ENCODE results near the gene FTO. TPM values are rescaled to one million over a fixed set of nuclear protein-coding genes. Genes with fewer than 3 reads are reported as not detected.

FTO gene
- total and polyA plus RNA-seq, 2 of the 13 experiments (the other 11 are each of a cell fraction or from before 2014, with no cell fraction given) = 41.6 to 55.8 TPM

- TF ChIP-seq CENPBD1 (CRISPR knock-in tag; IDR thresholded peaks at IDR 0.05; ENCODE audit: borderline replicate concordance, low read depth) = no peak
- peak; percentile 95; the same call in 1 of the 2 replicates for TF ChIP-seq HDAC2 (CRISPR knock-in tag; IDR thresholded peaks at IDR 0.05)
- TF ChIP-seq ZNF3 (CRISPR knock-in tag; IDR thresholded peaks at IDR 0.05) = no peak
- TF ChIP-seq PRMT3 (CRISPR knock-in tag; IDR thresholded peaks at IDR 0.05; ENCODE audit: borderline replicate concordance, low read depth) = no peak
- TF ChIP-seq ATF5 (CRISPR knock-in tag; IDR thresholded peaks at IDR 0.05; ENCODE audit: low read depth) = no peak
- no peak for TF ChIP-seq POLR2AphosphoS2 (IDR thresholded peaks at IDR 0.05; ENCODE audit: low read depth, low read length)
- TF ChIP-seq ZNF737 (CRISPR knock-in tag; IDR thresholded peaks at IDR 0.05; ENCODE audit: borderline replicate concordance) = no peak
- TF ChIP-seq SMC3 (IDR thresholded peaks at IDR 0.05; ENCODE audit: low read length) = peak; percentile 71
- no peak for TF ChIP-seq ZFP36 (IDR thresholded peaks at IDR 0.05; ENCODE audit: borderline replicate concordance, low read depth, low read length, partially characterized antibody)
- peak; percentile 64 for TF ChIP-seq RBFOX2 (IDR thresholded peaks at IDR 0.05; ENCODE audit: low read depth, low read length)
- peak; percentile 94 for TF ChIP-seq TCF7 (IDR thresholded peaks at IDR 0.05; ENCODE audit: low read depth)
- TF ChIP-seq SRSF4 (IDR thresholded peaks at IDR 0.05; ENCODE audit: low read depth, low read length, poor library complexity, severe bottlenecking) = no peak
- peak; percentile 100 for TF ChIP-seq THRA (CRISPR knock-in tag; IDR thresholded peaks at IDR 0.05; ENCODE audit: borderline replicate concordance)
- peak; percentile 81 for TF ChIP-seq RFXAP (CRISPR knock-in tag; IDR thresholded peaks at IDR 0.05; ENCODE audit: borderline replicate concordance)
- TF ChIP-seq ZNF704 (CRISPR knock-in tag; IDR thresholded peaks at IDR 0.05; ENCODE audit: borderline replicate concordance) = 0 out of 2 replicates have a peak, but pooled peaks have one; percentile 79
- peak; percentile 76; the same call in 1 of the 2 replicates for TF ChIP-seq ZNF563 (CRISPR knock-in tag; IDR thresholded peaks at IDR 0.05)
- TF ChIP-seq NFE2 (CRISPR knock-in tag; IDR thresholded peaks at IDR 0.05) = no peak
- peak; percentile 80 for TF ChIP-seq DBP (CRISPR knock-in tag; IDR thresholded peaks at IDR 0.05; ENCODE audit: not compliant biosample characterization)
- TF ChIP-seq ESRRA (CRISPR knock-in tag; IDR thresholded peaks at IDR 0.05; ENCODE audit: low read depth) = peak; percentile 98
- TF ChIP-seq ZNF800 (CRISPR knock-in tag; IDR thresholded peaks at IDR 0.05) = peak; percentile 69; the same call in 1 of the 2 replicates
- peak; percentile 69 for TF ChIP-seq TGIF2 (CRISPR knock-in tag; IDR thresholded peaks at IDR 0.05)
- peak; percentile 83 for TF ChIP-seq ZNF274 (CRISPR knock-in tag; IDR thresholded peaks at IDR 0.05)
- 0 out of 2 replicates have a peak, but pooled peaks have one; percentile 41 for TF ChIP-seq TMF1 (CRISPR knock-in tag; IDR thresholded peaks at IDR 0.05; ENCODE audit: low read depth)
Measured at GRCh38 chr16:54176376-54176901, 472.5 kb downstream of the FTO start (continued).
